Skeletal muscle tissue (tissue), 4 donors: ENCODE results near the gene G0S2. TPM values are rescaled to one million over a fixed set of nuclear protein-coding genes. Genes with fewer than 3 reads are reported as not detected.
A peak's percentile ranks its signal among the peaks of the same experiment; 100 is the strongest.

Experiments used
- H3K27ac ChIP-seq: one replicate; pipeline ENCODE4 v1.7.0; 2013; ENCODE audit warnings: mild to moderate bottlenecking, low read depth, low read length, inconsistent platforms
- H3K27me3 ChIP-seq, 3 donors: one replicate each; pipeline ENCODE4 v1.7.0; 2013; ENCODE audit warnings: low read length in 3 of 3; ENCODE audit not compliant: control insufficient read depth in 3 of 3, insufficient read depth in 3 of 3
- H3K36me3 ChIP-seq, 3 donors: one replicate each; pipeline ENCODE4 v1.7.0; 2013; ENCODE audit warnings: low read length in 3 of 3; ENCODE audit not compliant: control insufficient read depth in 3 of 3, insufficient read depth in 3 of 3
- H3K4me1 ChIP-seq, 3 donors: one replicate each; pipeline ENCODE4 v1.7.0; 2013; ENCODE audit warnings: low read length in 3 of 3, mild to moderate bottlenecking in 3 of 3; ENCODE audit not compliant: control insufficient read depth in 3 of 3, insufficient read depth in 3 of 3
- H3K4me3 ChIP-seq, 3 donors: one replicate each; pipeline ENCODE4 v1.7.0; 2013; ENCODE audit warnings: low read length in 3 of 3
- H3K9ac ChIP-seq, 3 donors: one replicate each; pipeline ENCODE4 v1.7.0; 2013; ENCODE audit warnings: low read length in 3 of 3, mild to moderate bottlenecking in 3 of 3, moderate library complexity in 2 of 3, low read depth in 1 of 3
- H3K9me3 ChIP-seq, 3 donors: one replicate each; pipeline ENCODE4 v1.7.0; 2013; ENCODE audit warnings: low read length in 3 of 3; ENCODE audit not compliant: control insufficient read depth in 3 of 3
- total RNA-seq: library from RNA; depleted of rRNA; stranded (reverse); fragments of >200 nt; gene quantifications from one replicate; pipeline ENCODE4 v1.2.3, GENCODE V29; 2014
- donor health status: Osteomylitis.

Gene G0S2
- total RNA-seq, 1 donor from 2014 or later = 78.8 TPM

GRCh38 chr1:209648346-209648745 is 26.9 kb upstream of the G0S2 start:
- H3K36me3 ChIP-seq = no peaks in the 10 kb centered on the region
- peaks cover 62 to 76% (median 75%) of the 10 kb centered on the region in 3 donors for H3K4me1 ChIP-seq
- no peaks in the 10 kb centered on the region for H3K27me3 ChIP-seq
- no peak overlapping the region for H3K9ac ChIP-seq
- H3K9me3 ChIP-seq = no peaks in the 10 kb centered on the region
- H3K4me3 ChIP-seq = no peak overlapping the region
- no peak overlapping the region for H3K27ac ChIP-seq

DNA sequence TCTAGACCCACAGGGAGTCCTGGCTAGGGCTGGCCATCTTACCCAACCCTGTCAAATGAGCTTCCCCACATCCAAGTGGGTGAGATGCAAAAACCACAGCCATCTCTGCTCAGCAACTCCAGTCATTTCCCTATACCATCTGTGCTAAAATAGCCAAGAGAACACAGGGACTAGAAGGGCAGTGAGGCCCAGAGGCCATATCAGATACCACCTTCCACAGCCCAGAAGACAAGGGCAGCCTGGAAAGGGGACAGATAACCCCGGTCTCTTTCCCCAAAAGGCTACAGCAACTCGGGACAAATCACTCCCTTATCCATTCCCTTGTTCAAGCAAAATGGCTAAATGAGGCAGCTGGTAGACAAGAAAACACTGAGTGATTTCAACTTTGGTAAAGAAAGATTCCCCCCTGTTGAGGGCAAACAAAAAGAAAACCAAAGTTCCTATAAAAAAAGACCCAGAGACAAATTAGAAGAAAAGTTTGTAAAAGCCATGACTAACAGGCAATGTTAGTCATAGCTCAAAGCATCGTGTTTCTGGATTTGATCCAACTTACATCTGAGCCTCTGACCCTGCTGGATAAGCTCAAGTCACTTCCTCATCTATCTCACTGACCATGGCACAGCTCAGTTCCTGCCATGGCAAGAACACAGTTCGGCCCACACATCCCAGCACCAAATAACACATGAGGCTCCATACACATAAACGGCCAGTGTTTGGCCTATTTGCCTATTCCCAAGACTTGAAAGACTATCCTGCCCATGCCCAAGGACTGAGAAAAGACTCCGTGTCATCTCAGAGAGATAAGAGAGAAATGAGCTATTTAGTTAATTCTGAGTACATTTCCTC is 26.1 kb upstream of the G0S2 start:
- no peaks in the 10 kb centered on the region for H3K27me3 ChIP-seq
- no peaks in the 10 kb centered on the region for H3K36me3 ChIP-seq
- H3K27ac ChIP-seq = peak overlapping the region; percentile 70
- no peak overlapping the region for H3K9ac ChIP-seq
- no peaks in the 10 kb centered on the region for H3K9me3 ChIP-seq
- peaks cover 62 to 75% (median 75%) of the 10 kb centered on the region in 3 donors for H3K4me1 ChIP-seq
- H3K4me3 ChIP-seq = no peak overlapping the region

DNA sequence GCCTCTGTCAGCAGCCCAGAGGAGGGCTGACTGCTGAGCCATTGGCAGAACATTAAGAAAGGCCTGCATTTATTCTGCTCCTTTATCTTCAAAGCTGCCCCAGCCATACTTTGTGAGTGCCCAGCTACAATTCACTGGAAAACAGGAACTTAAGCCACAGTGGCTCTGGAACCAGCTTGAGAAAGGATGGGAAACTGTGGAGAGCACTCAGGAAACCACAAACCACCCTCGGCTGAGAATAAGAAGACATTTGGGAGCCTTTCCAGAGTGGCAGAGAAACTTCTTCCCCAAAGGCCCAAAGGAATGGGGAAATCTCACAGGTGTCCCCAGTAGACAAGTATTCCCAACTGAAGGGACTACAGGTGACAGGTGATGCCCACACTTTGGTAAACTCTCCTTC is 24.8 kb upstream of the G0S2 start:
- H3K27me3 ChIP-seq = no peaks in the 10 kb centered on the region
- H3K4me3 ChIP-seq = no peak overlapping the region
- no peaks in the 10 kb centered on the region for H3K9me3 ChIP-seq
- peaks cover 53 to 69% (median 66%) of the 10 kb centered on the region in 3 donors for H3K4me1 ChIP-seq
- H3K27ac ChIP-seq = peak overlapping the region; percentile 18
- H3K9ac ChIP-seq = no peak overlapping the region
- H3K36me3 ChIP-seq = no peaks in the 10 kb centered on the region

DNA sequence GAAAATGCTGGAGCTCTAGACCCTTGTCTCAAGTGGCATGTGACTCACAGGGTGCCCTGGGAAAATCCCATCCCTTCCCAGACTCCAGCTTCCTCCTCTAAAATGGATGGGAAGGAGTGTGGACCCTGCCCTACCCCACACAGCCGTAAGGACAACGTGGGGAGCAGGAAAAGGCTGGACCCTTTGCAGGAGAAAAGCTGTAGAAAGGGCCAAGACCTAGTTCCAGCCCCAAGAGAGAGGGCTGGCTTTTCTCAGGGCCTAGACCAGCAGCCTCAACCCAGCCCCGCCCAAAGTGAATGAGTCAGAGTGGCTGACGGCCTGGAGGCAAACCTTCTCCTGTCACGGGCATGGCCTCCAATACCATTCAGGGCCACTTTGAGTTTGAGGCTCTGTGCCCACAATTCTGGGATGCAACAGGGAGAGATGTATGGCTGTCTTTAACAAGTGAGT is 24.0 kb upstream of the G0S2 start:
- H3K9ac ChIP-seq = no peak overlapping the region
- H3K9me3 ChIP-seq = no peaks in the 10 kb centered on the region
- peaks cover 46 to 62% (median 59%) of the 10 kb centered on the region in 3 donors for H3K4me1 ChIP-seq
- peak overlapping the region; percentile 18 for H3K27ac ChIP-seq
- H3K36me3 ChIP-seq = no peaks in the 10 kb centered on the region
- H3K27me3 ChIP-seq = no peaks in the 10 kb centered on the region
- no peak overlapping the region for H3K4me3 ChIP-seq

DNA sequence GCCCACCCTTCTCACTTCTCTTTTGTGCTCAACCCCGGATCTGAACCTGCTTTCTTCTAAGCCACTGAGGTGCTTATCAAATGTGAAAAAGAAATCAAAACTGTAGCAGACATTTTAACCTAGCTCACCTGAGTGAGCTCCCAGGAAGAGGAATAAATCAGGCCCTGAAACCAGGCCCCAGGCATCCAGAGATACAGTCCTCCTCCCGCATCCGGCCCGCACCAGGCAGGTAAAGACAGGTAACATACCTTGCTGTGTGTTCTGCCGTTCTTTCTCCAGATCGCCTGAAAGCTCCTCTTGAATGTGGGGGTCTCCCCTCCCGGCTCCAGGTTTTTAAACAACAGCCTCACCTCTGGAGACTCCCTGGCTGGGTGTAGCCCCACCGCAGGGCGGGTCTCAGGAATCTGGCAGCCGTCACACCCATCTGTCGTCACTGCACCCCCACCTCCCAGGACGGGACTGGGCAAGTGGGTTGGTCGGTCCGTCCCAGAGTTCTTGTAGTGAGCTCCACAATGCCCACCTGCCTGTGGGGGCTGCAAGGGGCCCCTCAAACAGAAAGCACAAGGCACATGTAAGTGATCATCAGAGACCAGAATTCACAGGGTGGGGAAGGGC is 23.0 kb upstream of the G0S2 start, which contains the start of gene LAMB3:
TSS of gene LAMB3 (minus strand) at position 305 of the 615 bp plus-strand sequence. CDS start 1,481 bp downstream, outside the sequence.
- peak within 1 kb of the TSS in 2 of 3 donors; percentile 40 to 51 for H3K9ac ChIP-seq
- H3K9me3 ChIP-seq = no peaks in the 10 kb centered on the region
- H3K4me3 ChIP-seq = peak within 1 kb of the TSS in 2 of 3 donors; percentile 10 to 27
- H3K27me3 ChIP-seq = no peaks in the 10 kb centered on the region
- no peaks in the 10 kb centered on the region for H3K36me3 ChIP-seq
- peak within 1 kb of the TSS; percentile 53 for H3K27ac ChIP-seq
- peaks cover 36 to 53% (median 50%) of the 10 kb centered on the region in 3 donors for H3K4me1 ChIP-seq

DNA sequence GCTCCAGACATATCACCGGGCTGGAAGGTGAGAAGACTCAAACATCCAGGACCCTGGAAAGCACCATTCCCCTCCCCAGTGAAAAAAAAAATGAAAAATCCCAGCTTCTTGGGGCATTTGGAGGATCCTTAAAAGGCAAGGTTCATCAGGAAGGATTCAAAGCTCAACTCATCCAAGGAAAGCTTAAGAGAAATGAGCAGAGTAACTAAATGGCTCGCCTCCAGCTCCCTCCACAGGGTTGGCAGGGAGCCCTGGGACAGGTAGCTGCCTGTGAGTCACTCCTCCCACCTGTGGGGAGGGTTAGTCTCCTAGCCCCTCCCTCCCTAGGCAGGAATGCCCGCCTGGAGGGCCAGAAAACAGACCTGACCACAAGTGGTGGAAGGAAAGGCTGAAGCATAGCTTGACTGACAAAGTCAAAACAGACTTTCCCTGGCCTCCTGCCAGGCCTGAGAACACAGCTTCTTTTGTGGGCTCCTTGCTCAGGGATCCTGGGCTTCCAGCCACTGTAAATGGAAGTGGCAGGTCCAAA is 22.3 kb upstream of the G0S2 start:
- H3K4me3 ChIP-seq = peak overlapping the region in 2 of 3 donors; percentile 10 to 27
- H3K27me3 ChIP-seq = no peaks in the 10 kb centered on the region
- H3K36me3 ChIP-seq = no peaks in the 10 kb centered on the region
- no peaks in the 10 kb centered on the region for H3K9me3 ChIP-seq
- peaks cover 29 to 50% (median 43%) of the 10 kb centered on the region in 3 donors for H3K4me1 ChIP-seq
- H3K9ac ChIP-seq = peak overlapping the region in 2 of 3 donors; percentile 40 to 51
- H3K27ac ChIP-seq = peak overlapping the region; percentile 53

GRCh38 chr1:209653915-209654351 is 21.3 kb upstream of the G0S2 start:
- peaks cover 26 to 46% (median 33%) of the 10 kb centered on the region in 3 donors for H3K4me1 ChIP-seq
- peak overlapping the region in 1 of 3 donors; percentile 33 for H3K9ac ChIP-seq
- no peak overlapping the region for H3K27ac ChIP-seq
- H3K36me3 ChIP-seq = no peaks in the 10 kb centered on the region
- H3K27me3 ChIP-seq = no peaks in the 10 kb centered on the region
- no peak overlapping the region for H3K4me3 ChIP-seq
- H3K9me3 ChIP-seq = no peaks in the 10 kb centered on the region

- no peaks in the 10 kb centered on the region for H3K36me3 ChIP-seq
- H3K9ac ChIP-seq = no peak overlapping the region
- no peaks in the 10 kb centered on the region for H3K9me3 ChIP-seq
- peaks cover 24 to 34% (median 27%) of the 10 kb centered on the region in 3 donors for H3K4me1 ChIP-seq
- no peak overlapping the region for H3K4me3 ChIP-seq
- H3K27ac ChIP-seq = no peak overlapping the region
- no peaks in the 10 kb centered on the region for H3K27me3 ChIP-seq
Observed at GRCh38 chr1:209655411-209656231, 19.6 kb upstream of the G0S2 start.

DNA sequence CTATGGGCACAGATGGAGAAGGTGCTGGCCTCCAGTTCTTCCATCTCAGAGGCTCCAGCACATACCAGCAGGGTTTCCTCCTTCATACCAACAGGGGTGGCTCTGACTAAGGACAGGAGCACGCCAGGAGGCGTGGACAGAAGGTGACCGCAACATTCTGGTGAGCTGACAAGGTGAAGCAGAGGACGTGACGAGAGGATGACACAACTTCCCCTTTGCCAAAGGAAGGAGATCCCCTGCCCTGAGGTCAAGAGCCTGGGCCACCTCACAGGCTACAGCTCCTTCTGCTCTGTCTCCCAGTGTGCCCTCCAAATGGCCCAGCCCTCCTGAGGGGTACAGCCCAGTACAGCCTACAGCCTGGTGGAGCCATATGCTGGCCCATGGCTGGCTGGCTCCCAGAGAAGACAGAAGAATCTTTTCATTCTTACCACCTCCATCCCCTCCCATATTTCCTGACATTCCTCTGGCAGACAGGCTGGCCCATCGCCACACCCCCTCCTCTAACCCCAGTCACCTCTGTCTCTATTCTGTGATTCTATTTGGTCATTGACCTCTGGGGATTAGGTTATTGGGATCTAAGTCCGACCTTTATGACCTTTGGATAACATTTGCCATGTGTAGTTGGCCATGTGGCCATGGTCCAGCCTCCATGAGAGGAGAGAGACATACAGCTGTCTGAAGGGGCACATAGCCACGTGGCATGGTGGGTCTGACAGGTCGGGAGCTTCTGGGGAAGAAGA is 17.9 kb upstream of the G0S2 start:
- Histone ChIP-seq H3K9me3 (no peaks in the 10 kb centered on the region), H3K4me1 (peaks cover 20 to 26% (median 20%) of the 10 kb centered on the region in 3 donors), H3K9ac (no peak overlapping the region), H3K36me3 (peaks cover 0 to under 1% (median 0%) of the 10 kb centered on the region in 3 donors), H3K27ac (no peak overlapping the region), H3K27me3 (no peaks in the 10 kb centered on the region), H3K4me3 (no peak overlapping the region)
